ENCODE results near the gene PMEPA1.

DNA sequence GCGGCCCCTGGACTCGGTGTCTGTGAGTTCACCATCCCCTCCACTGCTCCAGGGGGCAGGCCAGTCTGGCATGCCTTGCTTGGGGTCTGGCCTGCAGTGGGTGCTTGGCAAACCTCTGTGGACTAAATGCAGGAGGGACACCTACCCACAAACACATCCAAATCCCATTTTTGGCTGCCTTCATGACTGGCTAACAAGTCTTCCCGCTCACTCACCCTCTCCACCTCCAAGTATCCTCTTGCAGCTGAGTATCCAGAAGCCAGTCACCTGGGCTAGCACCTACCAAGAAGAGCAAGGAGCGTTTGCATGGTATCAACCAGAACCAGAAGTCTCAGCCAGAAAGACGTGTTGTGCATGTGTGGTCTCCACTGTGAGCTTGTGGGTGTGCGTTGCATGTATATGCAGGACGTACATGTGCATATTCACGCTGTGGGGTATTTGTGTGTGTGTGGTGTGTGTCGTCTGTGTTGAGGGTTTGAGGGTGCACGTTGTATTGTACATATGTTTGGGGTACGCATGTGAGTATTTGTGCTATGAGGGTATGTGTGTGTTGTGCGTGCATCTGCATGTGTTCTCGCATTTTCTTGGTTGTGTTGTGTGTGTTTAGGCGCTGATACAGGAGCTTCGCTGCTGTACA lies 5.6 kb upstream of the PMEPA1 start:
- TF ChIP-seq CTCF (IDR thresholded peaks at IDR 0.05) = no peak
- no peak for TF ChIP-seq POLR2A (IDR thresholded peaks at IDR 0.05)
